HCT116 (cell line): ENCODE measurements around the gene GHR. TPM values are rescaled to one million over a fixed set of nuclear protein-coding genes. Genes with fewer than 3 reads are reported as not detected.

Source experiments
- ATAC-seq: fragments of 200-7000 bp; cut with Tn5 transposase; 2 replicates; pipeline ENCODE4 v1.9.1; 2020; ENCODE audit warnings: mild to moderate bottlenecking, moderate library complexity
- BruUV-seq: library from RNA; stranded (reverse); fragments of 400-500 nt; replicated peaks from 2 replicates; lab custom pipeline; 2021; lab: Mats Ljungman, UMichigan
- CTCF ChIA-PET: fragments of 300-600 bp; sonication (Branson Sonifier 250); formaldehyde crosslinking; loops from one replicate; lab custom pipeline; 2021; ENCODE audit warnings: antibody characterized with exemption; lab: Charles Lee
- POLR2A ChIA-PET: fragments of 300-600, 350-600 bp; sonication (Branson Sonifier 250); formaldehyde crosslinking; loops from one replicate; lab custom pipeline; 2021; ENCODE audit warnings: antibody characterized with exemption; lab: Charles Lee
- RAD21 ChIA-PET, 2 experiments: fragments of 300-600 bp; sonication (Branson Sonifier 250); formaldehyde crosslinking; loops; one replicate each; lab custom pipeline; 2023; ENCODE audit warnings: low total read pairs in 2 of 2; ENCODE audit not compliant: uncharacterized antibody in 2 of 2, unreplicated experiment in 2 of 2, low non-redundant PET in 1 of 2; lab: Charles Lee
- DNase-seq: peaks from one replicate; pipeline ENCODE4 v3.0.0-alpha.2; 2010; ENCODE audit warnings: low read depth, low spot score
- H2AFZ ChIP-seq: fragments of 200-600 bp; shearing (Covaris generic), sonication (generic); 2 replicates; pipeline ENCODE4 v1.6.1; 2017; ENCODE audit warnings: low read depth, mixed run types, mixed read lengths, antibody characterized with exemption, low read length; ENCODE audit not compliant: poor library complexity, severe bottlenecking
- H3K27ac ChIP-seq: 2 replicates; pipeline ENCODE4 v1.5.1; 2012; ENCODE audit warnings: low read depth, low read length
- H3K27me3 ChIP-seq: fragments of 200-600 bp; sonication (generic); 2 replicates; pipeline ENCODE4 v1.6.1; 2016; ENCODE audit warnings: mixed run types, low read length, mixed read lengths; ENCODE audit not compliant: insufficient read depth
- H3K36me3 ChIP-seq, 2 experiments: fragments of 200-500 bp in 1 of 2; fragments of 200-600 bp in 1 of 2; sonication (Bioruptor generic) in 1 of 2; sonication (generic) in 1 of 2; 2 replicates each; pipeline versions ENCODE4 v1.5.1 to v1.6.1; 2014 to 2016; ENCODE audit warnings: low read length in 2 of 2, inconsistent platforms in 1 of 2, mixed read lengths in 1 of 2, mixed run types in 1 of 2; ENCODE audit not compliant: insufficient read depth in 2 of 2, control insufficient read depth in 1 of 2
- H3K4me1 ChIP-seq, 2 experiments: fragments of 200-600 bp in 1 of 2; sonication (generic) in 1 of 2; 2 replicates each; pipeline versions ENCODE4 v1.5.1 to v1.6.1; 2012 to 2017; ENCODE audit warnings: low read length in 2 of 2, inconsistent platforms in 1 of 2, mild to moderate bottlenecking in 1 of 2, mixed read lengths in 1 of 2, mixed run types in 1 of 2, moderate library complexity in 1 of 2; ENCODE audit not compliant: insufficient read depth in 2 of 2, control insufficient read depth in 1 of 2
- H3K4me2 ChIP-seq: fragments of 200-600 bp; sonication (generic); 2 replicates; pipeline ENCODE4 v1.6.1; 2017; ENCODE audit warnings: mixed run types, low read length, mixed read lengths
- H3K4me3 ChIP-seq, 2 experiments: fragments of 200-600 bp in 1 of 2; sonication (generic) in 1 of 2; replicated peaks in 1 of 2; 2 replicates each; pipeline ENCODE4 v1.5.1; 2011 to 2016; ENCODE audit warnings: low read length in 2 of 2, control low read depth in 1 of 2, low read depth in 1 of 2, mild to moderate bottlenecking in 1 of 2, mixed read lengths in 1 of 2, mixed run types in 1 of 2
- H3K79me2 ChIP-seq: fragments of 200-600 bp; sonication (generic); 2 replicates; pipeline ENCODE4 v1.6.1; 2017; ENCODE audit warnings: mild to moderate bottlenecking, mixed run types, low read length, moderate library complexity, mixed read lengths; ENCODE audit not compliant: insufficient read depth
- H3K9ac ChIP-seq: fragments of 200-600 bp; sonication (generic); 2 replicates; pipeline ENCODE4 v1.6.1; 2016; ENCODE audit warnings: low read length, mixed read lengths
- H3K9me2 ChIP-seq: fragments of 200-600 bp; sonication (generic), shearing (Covaris generic); 2 replicates; pipeline ENCODE4 v1.6.1; 2017; ENCODE audit warnings: mixed run types, mild to moderate bottlenecking, moderate library complexity; ENCODE audit not compliant: insufficient read depth
- H3K9me3 ChIP-seq, 2 experiments: fragments of 200-500 bp in 1 of 2; fragments of 200-600 bp in 1 of 2; sonication (Bioruptor generic) in 1 of 2; sonication (generic) in 1 of 2; 2 replicates each; pipeline ENCODE4 v1.6.1; 2014 to 2017; ENCODE audit warnings: low read length in 2 of 2, mixed read lengths in 2 of 2, inconsistent platforms in 1 of 2, low read depth in 1 of 2, mild to moderate bottlenecking in 1 of 2, mixed run types in 1 of 2, moderate library complexity in 1 of 2; ENCODE audit not compliant: control insufficient read depth in 1 of 2, insufficient read depth in 1 of 2
- H4K20me1 ChIP-seq: fragments of 200-600 bp; sonication (generic), shearing (Covaris generic); 2 replicates; pipeline ENCODE4 v1.6.1; 2017; ENCODE audit warnings: mixed run types, mild to moderate bottlenecking, moderate library complexity; ENCODE audit not compliant: insufficient read depth
- CTCF ChIP-seq, 3 experiments: fragments of 200-600 bp in 1 of 3; sonication (generic) in 1 of 3; IDR thresholded peaks in 2 of 3; conservative IDR thresholded peaks in 1 of 3; 2 replicates each; pipeline ENCODE4 v1.5.1; 2012 to 2017; ENCODE audit warnings: low read depth in 2 of 3, low read length in 2 of 3, antibody characterized with exemption in 1 of 3, borderline replicate concordance in 1 of 3, control low read depth in 1 of 3, mild to moderate bottlenecking in 1 of 3, mixed read lengths in 1 of 3, mixed run types in 1 of 3, moderate library complexity in 1 of 3; ENCODE audit not compliant: insufficient read depth in 1 of 3
- EGR1 ChIP-seq: IDR thresholded peaks from 2 replicates; pipeline ENCODE4 v1.6.1; 2012; ENCODE audit warnings: low read depth
- ELF1 ChIP-seq: IDR thresholded peaks from 2 replicates; pipeline ENCODE4 v1.6.1; 2012; ENCODE audit warnings: low read depth, borderline replicate concordance
- EZH2phosphoT487 ChIP-seq: fragments of 200-600 bp; IDR thresholded peaks from 2 replicates; pipeline ENCODE4 v1.6.1; 2018; ENCODE audit warnings: antibody characterized with exemption, borderline replicate concordance
- SRF ChIP-seq: IDR thresholded peaks from 2 replicates; pipeline ENCODE4 v1.6.1; 2012; ENCODE audit warnings: low read depth
- ZBTB33 ChIP-seq: IDR thresholded peaks from 2 replicates; pipeline ENCODE4 v1.6.1; 2011; ENCODE audit warnings: mild to moderate bottlenecking, low read length, moderate library complexity; ENCODE audit not compliant: insufficient replicate concordance; ENCODE audit errors: extremely low read depth
- intact Hi-C: fragments of 100-400 bp; cut with micrococcal nuclease; formaldehyde crosslinking; loops from 2 replicates; pipeline ENCODE4 v1.10.0; 2022
- total RNA-seq: library from RNA; stranded (reverse); gene quantifications from one replicate; pipeline ENCODE4 v1.2.1, GENCODE V29; 2021; ENCODE audit not compliant: unreplicated experiment

GHR gene
- total RNA-seq, 1 experiment from 2014 or later: not detected

GRCh38 chr5:42507451-42508097 lies 84.3 kb downstream of the GHR start:
- Histone ChIP-seq H3K27ac (no peak overlapping the region), H3K9me2 (no peaks in the 10 kb centered on the region), H3K4me3 (no peak overlapping the region), H3K9me3 (no peaks in the 10 kb centered on the region), H3K79me2 (no peaks in the 10 kb centered on the region), H3K36me3 (no peaks in the 10 kb centered on the region), H4K20me1 (no peaks in the 10 kb centered on the region), H3K9ac (no peak overlapping the region), H3K4me2 (no peak overlapping the region), H3K27me3 (no peaks in the 10 kb centered on the region), H2AFZ (no peak overlapping the region), H3K4me1 (no peaks in the 10 kb centered on the region)
- ChIA-PET POLR2A (no interaction called here), RAD21 (no interaction called here), CTCF (no interaction called here)
- ATAC-seq: no peak
- TF ChIP-seq CTCF (IDR thresholded peaks at IDR 0.05 in 2 of 3, conservative IDR thresholded peaks at IDR 0.05 in 1 of 3; ENCODE audit: borderline replicate concordance in 1 of 3, insufficient read depth in 1 of 3, low read depth in 2 of 3, low read length in 2 of 3) (no peak), ZBTB33 (no peak), EZH2phosphoT487 (no peak), ELF1 (no peak), SRF (no peak), EGR1 (no peak)
- no peak for DNase-seq
- no TSS peak for BruUV-seq
- intact Hi-C loops: no loop called here
